Colonic mucosa (tissue), 4 donors: ENCODE results near the gene IZUMO3. TPM values are rescaled to one million over a fixed set of nuclear protein-coding genes. Genes with fewer than 3 reads are reported as not detected.

ENCODE experiments used
- DNase-seq: peaks from one replicate; pipeline ENCODE4 v3.0.0-alpha.2; 2020
- H3K27ac ChIP-seq: fragments of 200-600 bp; one replicate; pipeline ENCODE4 v1.8.0; 2021
- H3K27me3 ChIP-seq: fragments of 200-600 bp; one replicate; pipeline ENCODE4 v1.8.0; 2021
- H3K36me3 ChIP-seq: fragments of 200-600 bp; one replicate; pipeline ENCODE4 v1.8.0; 2021
- H3K4me1 ChIP-seq: fragments of 200-600 bp; one replicate; pipeline ENCODE4 v1.8.0; 2021; ENCODE audit warnings: mild to moderate bottlenecking
- H3K4me3 ChIP-seq: fragments of 200-600 bp; one replicate; pipeline ENCODE4 v1.8.0; 2021
- H3K9ac ChIP-seq, 2 donors: one replicate each; pipeline ENCODE4 v1.7.0; 2013; ENCODE audit warnings: control low read depth in 2 of 2, low read depth in 2 of 2, low read length in 2 of 2
- H3K9me3 ChIP-seq: fragments of 200-600 bp; one replicate; pipeline ENCODE4 v1.8.0; 2021
- CTCF ChIP-seq: fragments of 200-600 bp; IDR thresholded peaks from one replicate; pipeline ENCODE4 v1.8.0; 2022; ENCODE audit warnings: antibody characterized with exemption, mild to moderate bottlenecking
- intact Hi-C: fragments of 100-400 bp; cut with DNase I; formaldehyde crosslinking; loops from one replicate; pipeline ENCODE4 v1.14.1; 2022
- total RNA-seq, 2 donors: library from RNA; stranded (reverse); fragmentation: NEBNext Ultra II Directional in 1 of 2; extraction: Animal tissue kit (Norgen Biotek cat#: 25700) in 1 of 2; gene quantifications; one replicate each; pipeline ENCODE4 v1.2.1, GENCODE V29; 2021
- donor health status: healthy.
- donor health status: DM: no; HTN: no; CAD: no.
- donor health status: DM: no; HTN: no; CAD: no.

Gene IZUMO3
- total RNA-seq, 2 donors from 2014 or later: not detected

GRCh38 chr9:24500761-24501160, 44.9 kb downstream of the IZUMO3 start:
- H3K36me3 ChIP-seq: no peaks in the 10 kb centered on the region
- TF ChIP-seq CTCF: no peak
- no peak for DNase-seq
- H3K4me3 ChIP-seq: no peak overlapping the region
- no peaks in the 10 kb centered on the region for H3K9me3 ChIP-seq
- H3K27me3 ChIP-seq: no peaks in the 10 kb centered on the region
- no peaks in the 10 kb centered on the region for H3K4me1 ChIP-seq
- intact Hi-C loops: no loop called here
- no peak overlapping the region for H3K9ac ChIP-seq
- H3K27ac ChIP-seq: no peak overlapping the region

- Histone ChIP-seq H3K27ac (no peak overlapping the region), H3K4me3 (no peak overlapping the region), H3K27me3 (no peaks in the 10 kb centered on the region), H3K9ac (no peak overlapping the region), H3K36me3 (no peaks in the 10 kb centered on the region), H3K4me1 (no peaks in the 10 kb centered on the region), H3K9me3 (no peaks in the 10 kb centered on the region)
- no peak for DNase-seq
- intact Hi-C loops: no loop called here
- TF ChIP-seq CTCF: no peak
Observed at GRCh38 chr9:24498632-24499031, 47.1 kb downstream of the IZUMO3 start.

GRCh38 chr9:24497671-24498070, 48.0 kb downstream of the IZUMO3 start:
- Histone ChIP-seq H3K4me3 (no peak overlapping the region), H3K4me1 (no peaks in the 10 kb centered on the region), H3K36me3 (no peaks in the 10 kb centered on the region), H3K27me3 (no peaks in the 10 kb centered on the region), H3K9ac (no peak overlapping the region), H3K27ac (no peak overlapping the region), H3K9me3 (no peaks in the 10 kb centered on the region)
- no peak for TF ChIP-seq CTCF
- intact Hi-C loops: no loop called here
- DNase-seq: no peak
